Ascending aorta (tissue), 2 donors: ENCODE results near the gene PANX2. TPM values are rescaled to one million over a fixed set of nuclear protein-coding genes. Genes with fewer than 3 reads are reported as not detected.

Experiments used
- DNase-seq, 2 donors: peaks; one replicate each; pipeline ENCODE4 v3.0.0-alpha.2; 2019; ENCODE audit warnings: low spot score in 2 of 2
- H3K27ac ChIP-seq, 2 donors: fragments of 200-600 bp; sonication (generic); one replicate each; pipeline ENCODE4 v1.5.1; 2016 to 2017; ENCODE audit warnings: mild to moderate bottlenecking in 1 of 2
- H3K27me3 ChIP-seq: fragments of 200-600 bp; sonication (generic); one replicate; pipeline ENCODE4 v1.5.1; 2017
- H3K36me3 ChIP-seq, 2 donors: fragments of 200-600 bp; sonication (generic); one replicate each; pipeline ENCODE4 v1.5.1; 2016
- H3K4me1 ChIP-seq, 2 donors: fragments of 200-600 bp; sonication (generic); one replicate each; pipeline ENCODE4 v1.5.1; 2016 to 2017; ENCODE audit warnings: mild to moderate bottlenecking in 1 of 2
- H3K4me3 ChIP-seq, 2 donors: fragments of 200-600 bp; sonication (generic); one replicate each; pipeline ENCODE4 v1.5.1; 2016 to 2017; ENCODE audit warnings: mild to moderate bottlenecking in 1 of 2
- H3K9me3 ChIP-seq, 2 donors: fragments of 200-600 bp; sonication (generic); one replicate each; pipeline ENCODE4 v1.5.1; 2016
- intact Hi-C: fragments of 100-400 bp; cut with DNase I; formaldehyde crosslinking; loops from one replicate; pipeline ENCODE4 v1.15.1; 2023
- total RNA-seq: library from RNA; depleted of rRNA; stranded (reverse); fragments of >200 nt; gene quantifications from one replicate; pipeline ENCODE4 v1.1.0, GENCODE V29; 2016
- TF ChIP-seq, protein P1 (sequence below), 3 experiments: fragments of 200-600 bp in 2 of 3; fragments of 450-650 bp in 1 of 3; sonication (generic) in 2 of 3; IDR thresholded peaks; one replicate each; pipeline ENCODE4 v1.5.1; 2016 to 2019; ENCODE audit warnings: antibody characterized with exemption in 3 of 3, mild to moderate bottlenecking in 1 of 3, moderate library complexity in 1 of 3

Gene PANX2
- total RNA-seq, 1 donor from 2014 or later: 0.32 TPM

DNA sequence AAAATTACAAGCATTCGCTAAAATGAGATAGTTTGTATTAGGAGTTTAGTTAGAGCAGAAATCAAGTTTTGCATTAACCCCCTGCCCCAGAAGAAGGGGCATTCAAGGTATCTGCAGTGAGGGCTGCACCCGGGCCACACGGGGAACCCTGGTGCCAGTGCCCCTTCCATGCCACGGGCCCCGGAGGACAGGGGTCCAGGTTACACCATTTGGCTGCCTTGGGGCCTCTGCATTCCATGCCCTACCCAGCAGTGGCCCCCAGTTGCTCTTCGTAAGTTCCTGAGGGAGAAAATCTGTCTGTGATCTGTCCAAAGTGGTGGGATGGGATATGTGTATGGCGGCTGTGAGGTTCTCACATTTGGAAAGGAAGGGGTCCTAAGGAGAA lies 16.8 kb upstream of the PANX2 start:
- no peaks in the 10 kb centered on the region for H3K36me3 ChIP-seq
- no peaks in the 10 kb centered on the region for H3K4me1 ChIP-seq
- peaks cover 4% of the 10 kb centered on the region for H3K27me3 ChIP-seq
- intact Hi-C loops: no loop called here
- TF ChIP-seq, protein P1, sequence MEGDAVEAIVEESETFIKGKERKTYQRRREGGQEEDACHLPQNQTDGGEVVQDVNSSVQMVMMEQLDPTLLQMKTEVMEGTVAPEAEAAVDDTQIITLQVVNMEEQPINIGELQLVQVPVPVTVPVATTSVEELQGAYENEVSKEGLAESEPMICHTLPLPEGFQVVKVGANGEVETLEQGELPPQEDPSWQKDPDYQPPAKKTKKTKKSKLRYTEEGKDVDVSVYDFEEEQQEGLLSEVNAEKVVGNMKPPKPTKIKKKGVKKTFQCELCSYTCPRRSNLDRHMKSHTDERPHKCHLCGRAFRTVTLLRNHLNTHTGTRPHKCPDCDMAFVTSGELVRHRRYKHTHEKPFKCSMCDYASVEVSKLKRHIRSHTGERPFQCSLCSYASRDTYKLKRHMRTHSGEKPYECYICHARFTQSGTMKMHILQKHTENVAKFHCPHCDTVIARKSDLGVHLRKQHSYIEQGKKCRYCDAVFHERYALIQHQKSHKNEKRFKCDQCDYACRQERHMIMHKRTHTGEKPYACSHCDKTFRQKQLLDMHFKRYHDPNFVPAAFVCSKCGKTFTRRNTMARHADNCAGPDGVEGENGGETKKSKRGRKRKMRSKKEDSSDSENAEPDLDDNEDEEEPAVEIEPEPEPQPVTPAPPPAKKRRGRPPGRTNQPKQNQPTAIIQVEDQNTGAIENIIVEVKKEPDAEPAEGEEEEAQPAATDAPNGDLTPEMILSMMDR (IDR thresholded peaks at IDR 0.05): no peak
- H3K27ac ChIP-seq: no peak overlapping the region
- H3K4me3 ChIP-seq: no peak overlapping the region
- no peaks in the 10 kb centered on the region for H3K9me3 ChIP-seq
- DNase-seq: no peak

DNA sequence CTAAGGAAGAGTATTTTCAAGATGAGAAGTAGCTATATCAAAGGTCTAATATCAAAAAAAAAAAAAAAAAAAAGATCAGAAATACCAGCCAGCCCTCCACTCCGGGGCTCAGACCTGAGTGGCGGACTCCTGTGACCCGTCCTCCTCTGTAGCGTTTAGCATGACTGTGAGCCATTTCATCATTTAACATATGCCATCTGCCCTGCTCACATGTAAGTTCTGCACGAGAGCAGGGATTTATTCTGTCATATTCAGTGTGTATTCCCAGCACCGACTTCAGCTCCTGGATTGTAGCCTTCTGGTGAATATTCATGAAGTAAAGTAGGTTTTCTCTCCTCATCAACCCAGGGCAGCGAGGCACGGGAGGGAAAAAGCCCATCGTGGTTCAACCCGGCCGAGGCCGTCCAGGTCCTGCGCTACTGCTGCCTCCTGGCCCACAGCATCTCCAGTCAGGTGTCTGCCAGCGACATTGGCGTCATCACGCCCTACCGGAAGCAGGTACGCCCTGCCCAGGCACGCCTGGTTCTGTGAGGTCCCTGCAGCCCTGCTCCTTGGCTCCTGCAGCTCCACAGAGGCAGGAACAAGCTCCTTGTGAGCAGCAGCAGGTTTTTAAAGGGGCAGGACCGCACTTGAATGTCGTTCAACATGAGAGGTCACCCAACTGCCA lies 12.7 kb upstream of the PANX2 start:
- H3K4me1 ChIP-seq: no peaks in the 10 kb centered on the region
- intact Hi-C loops: no loop called here
- DNase-seq: no peak
- no peaks in the 10 kb centered on the region for H3K27me3 ChIP-seq
- no peaks in the 10 kb centered on the region for H3K9me3 ChIP-seq
- TF ChIP-seq, protein P1 (IDR thresholded peaks at IDR 0.05): no peak
- H3K4me3 ChIP-seq: no peak overlapping the region
- no peaks in the 10 kb centered on the region for H3K36me3 ChIP-seq
- no peak overlapping the region for H3K27ac ChIP-seq

DNA sequence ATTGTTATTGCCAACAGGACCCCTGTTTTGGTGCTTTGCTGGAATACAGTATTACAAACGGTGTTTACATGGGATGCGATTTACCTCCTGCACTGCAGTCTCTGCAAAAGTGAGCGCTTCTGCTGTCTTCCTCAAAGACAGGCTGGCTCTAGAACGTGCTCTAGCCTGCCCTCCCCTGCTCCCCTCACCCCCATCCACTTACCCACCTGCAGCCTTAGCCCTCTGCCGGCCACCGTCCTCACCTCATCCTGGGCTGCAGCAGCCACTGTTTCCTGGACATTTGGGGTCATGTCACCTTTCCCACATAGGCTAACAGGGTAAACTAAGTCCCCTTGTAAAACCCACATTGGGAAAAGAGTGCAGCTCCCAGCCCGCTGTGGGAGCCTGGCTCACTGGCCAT lies 9.6 kb upstream of the PANX2 start:
- Histone ChIP-seq H3K36me3 (no peaks in the 10 kb centered on the region), H3K27ac (no peak overlapping the region), H3K9me3 (no peaks in the 10 kb centered on the region), H3K4me3 (no peak overlapping the region), H3K27me3 (no peaks in the 10 kb centered on the region), H3K4me1 (no peaks in the 10 kb centered on the region)
- intact Hi-C loops: no loop called here
- no peak for DNase-seq
- TF ChIP-seq, protein P1 (IDR thresholded peaks at IDR 0.05): no peak

DNA sequence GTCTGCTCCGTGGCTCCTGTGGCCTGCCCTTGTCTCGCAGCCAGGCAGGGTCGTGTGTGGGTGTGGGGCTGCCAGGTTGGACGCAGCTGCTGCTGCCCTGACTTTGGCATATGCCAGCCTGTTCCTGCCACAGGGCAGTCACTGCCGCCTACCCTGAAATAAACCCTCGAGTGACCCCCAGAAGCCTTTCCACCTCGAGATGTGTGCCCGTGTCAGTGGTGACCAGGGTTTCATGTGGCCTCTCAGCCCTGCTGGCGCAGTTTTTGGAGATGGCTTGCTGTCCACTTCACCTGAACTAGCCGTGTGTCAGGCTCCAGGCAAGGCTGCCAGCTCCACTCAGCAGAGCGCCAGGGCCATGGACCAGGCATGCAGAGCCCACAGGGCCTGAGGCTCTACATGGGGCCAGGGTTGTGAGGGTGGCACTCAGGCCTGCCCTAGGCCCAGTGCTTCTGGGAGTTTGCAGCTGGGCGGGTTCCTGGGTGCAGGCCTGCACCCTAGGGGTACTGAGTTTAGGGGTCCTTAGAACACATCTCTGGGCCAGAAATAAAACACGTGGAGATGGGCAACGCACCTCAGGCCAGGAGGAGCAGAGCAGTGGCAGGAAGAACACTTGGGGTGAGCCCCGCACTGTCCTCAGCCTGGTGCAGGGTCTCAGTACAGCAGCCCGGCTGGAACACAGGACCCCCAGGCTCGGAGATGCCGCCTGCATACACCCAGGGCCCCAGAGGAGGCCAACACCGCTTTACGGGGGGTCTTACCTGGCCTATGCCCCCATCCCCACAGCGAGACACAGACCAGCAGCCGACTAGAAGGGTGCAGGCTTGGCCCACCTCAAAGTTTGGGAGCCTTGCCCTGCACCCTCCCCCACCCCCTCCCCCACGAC lies 8.8 kb upstream of the PANX2 start:
- Histone ChIP-seq H3K9me3 (no peaks in the 10 kb centered on the region), H3K27me3 (no peaks in the 10 kb centered on the region), H3K4me3 (no peak overlapping the region), H3K4me1 (no peaks in the 10 kb centered on the region), H3K27ac (no peak overlapping the region), H3K36me3 (no peaks in the 10 kb centered on the region)
- TF ChIP-seq, protein P1 (IDR thresholded peaks at IDR 0.05): no peak
- intact Hi-C loops: no loop called here
- no peak for DNase-seq

DNA sequence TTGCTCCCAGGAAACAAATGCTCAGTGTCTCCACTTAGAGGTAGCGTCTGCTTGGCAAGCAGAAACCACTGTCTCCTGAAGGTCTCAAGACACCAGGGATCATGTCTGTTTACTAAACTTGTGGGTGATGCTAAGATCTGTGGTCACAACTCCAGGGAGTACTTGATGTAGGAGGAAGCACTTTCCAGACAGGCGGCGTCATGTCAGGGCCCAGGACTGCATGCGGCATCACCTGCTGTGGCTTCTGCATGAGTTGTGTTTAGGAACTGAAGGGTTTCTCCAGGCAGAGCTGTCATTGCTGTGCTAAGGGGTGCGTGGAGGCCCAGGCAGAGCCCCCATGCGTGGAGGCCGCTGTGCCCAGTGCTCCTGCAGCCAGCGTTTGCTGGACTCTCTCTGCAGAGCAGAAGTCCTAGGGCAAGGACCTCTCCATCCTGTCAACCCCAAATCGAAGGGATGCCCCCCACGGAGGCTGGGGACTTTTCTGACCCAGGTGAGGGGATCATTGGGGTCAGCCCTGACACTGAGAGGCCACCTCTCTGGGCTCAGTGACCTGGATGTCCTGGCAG lies 8.1 kb upstream of the PANX2 start:
- Histone ChIP-seq H3K27ac (no peak overlapping the region), H3K4me1 (no peaks in the 10 kb centered on the region), H3K27me3 (no peaks in the 10 kb centered on the region), H3K4me3 (no peak overlapping the region), H3K9me3 (no peaks in the 10 kb centered on the region), H3K36me3 (no peaks in the 10 kb centered on the region)
- no peak for DNase-seq
- intact Hi-C loops: no loop called here
- TF ChIP-seq, protein P1 (IDR thresholded peaks at IDR 0.05): no peak
